HG02571 (cell line): ENCODE results near the gene CARD19.

Source experiments
- ATAC-seq: cut with Tn5 transposase; IDR thresholded peaks from one replicate; pipeline ENCODE4 v1.9.1; 2021; ENCODE audit warnings: mild to moderate bottlenecking, moderate library complexity; ENCODE audit not compliant: unreplicated experiment

Gene CARD19, protein sequence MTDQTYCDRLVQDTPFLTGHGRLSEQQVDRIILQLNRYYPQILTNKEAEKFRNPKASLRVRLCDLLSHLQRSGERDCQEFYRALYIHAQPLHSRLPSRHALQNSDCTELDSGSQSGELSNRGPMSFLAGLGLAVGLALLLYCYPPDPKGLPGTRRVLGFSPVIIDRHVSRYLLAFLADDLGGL

DNA sequence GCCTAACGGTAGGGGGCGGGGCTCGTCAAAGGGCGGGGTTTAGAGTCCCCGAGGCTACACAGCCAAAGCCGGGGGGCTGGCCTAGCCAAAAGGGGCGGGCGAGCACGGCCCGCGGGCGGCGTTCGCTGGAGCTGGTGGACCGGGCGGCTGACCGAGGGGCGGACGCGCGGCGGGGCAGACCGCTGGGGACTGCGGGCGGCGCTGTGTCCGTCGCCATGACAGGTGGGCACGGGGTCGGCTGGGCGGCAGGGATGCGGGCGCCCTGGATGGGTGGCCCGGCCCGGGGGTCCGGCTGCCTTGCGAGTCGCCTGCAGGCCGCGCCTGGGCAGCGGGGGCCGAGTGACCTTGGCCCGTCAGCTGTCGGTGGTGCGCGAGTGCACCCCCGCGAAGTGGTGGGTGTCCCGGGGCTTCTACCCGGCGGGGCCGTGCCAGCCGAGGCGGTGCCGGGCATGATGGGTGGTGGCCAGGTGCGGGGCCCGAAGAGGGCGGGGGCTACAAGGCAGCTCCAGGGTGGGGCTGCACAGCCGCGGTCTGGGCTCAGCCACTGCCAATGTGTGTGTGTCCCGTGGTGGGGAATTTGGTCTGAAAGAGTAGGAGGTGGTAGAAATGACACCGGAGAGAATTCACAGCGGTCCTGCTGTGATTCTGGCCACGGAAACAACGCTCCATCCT, at the start of gene CARD19:
TSS of gene CARD19 (plus strand) at position 87 of the 672 bp plus-strand sequence. CDS start at position 216, 129 bp downstream.
- ATAC-seq, result peak; percentile 45

DNA sequence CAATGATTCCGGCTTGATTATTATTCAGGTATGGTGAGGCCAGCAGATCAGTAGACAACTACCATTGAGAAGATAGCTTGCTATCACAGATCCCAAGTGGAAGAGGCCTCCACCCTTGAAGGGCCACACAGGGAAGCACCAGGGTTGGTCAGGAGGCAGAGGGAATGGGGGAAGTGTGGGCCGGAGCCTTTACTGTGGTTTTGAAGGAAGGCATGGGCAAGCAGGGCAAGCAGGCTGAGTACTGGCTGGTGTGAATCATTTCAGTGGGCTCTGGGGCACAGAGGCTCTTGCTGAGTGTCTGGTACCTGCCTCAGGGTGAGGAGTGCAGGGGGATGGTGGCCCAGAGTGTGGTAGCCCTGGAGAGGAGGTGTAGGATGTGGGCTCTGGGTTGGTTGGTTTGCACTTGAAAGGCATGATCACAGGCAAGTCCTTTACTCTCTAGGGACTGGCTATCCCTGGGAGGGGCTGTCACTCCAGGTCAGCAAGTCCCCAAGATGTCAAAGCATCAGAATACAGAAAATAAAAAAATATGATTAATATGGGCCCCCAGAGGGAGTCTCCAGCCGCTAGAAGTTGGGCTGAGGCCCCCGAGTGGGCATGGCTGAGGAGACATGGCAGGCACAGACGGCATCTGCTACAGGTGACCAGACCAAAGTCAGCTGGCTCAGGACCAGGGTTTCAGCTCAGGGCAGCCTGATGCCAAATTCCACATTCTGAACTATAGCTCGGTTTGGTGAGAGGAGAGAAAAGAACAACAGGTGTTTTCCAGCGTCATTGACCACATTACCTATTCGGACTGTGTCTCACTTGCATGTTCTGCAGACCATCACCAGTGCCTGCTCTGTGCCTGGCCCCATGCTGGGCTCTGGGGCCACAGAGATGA, 47.2 kb upstream of the CARD19 start:
- no peak for ATAC-seq

DNA sequence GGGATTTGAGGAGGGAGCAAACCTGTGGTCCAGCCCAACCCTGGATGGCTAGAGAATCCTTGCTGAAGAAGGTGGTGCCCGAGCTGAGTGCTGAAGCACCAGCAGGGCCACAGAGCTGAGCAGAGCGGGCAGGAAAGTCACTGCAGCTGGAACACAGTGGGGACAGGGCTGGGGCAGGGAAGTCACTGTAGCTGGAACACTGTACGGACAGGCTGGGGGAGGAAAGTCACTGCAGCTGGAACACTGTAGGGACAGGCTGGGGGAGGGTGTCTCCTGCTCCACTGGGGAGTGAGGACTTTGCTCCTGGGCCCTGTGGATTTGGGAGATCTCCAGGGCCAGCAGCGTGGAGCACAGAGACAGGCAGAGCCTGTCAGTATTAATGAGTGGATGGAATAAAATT, 46.5 kb upstream of the CARD19 start:
- ATAC-seq, result no peak

DNA sequence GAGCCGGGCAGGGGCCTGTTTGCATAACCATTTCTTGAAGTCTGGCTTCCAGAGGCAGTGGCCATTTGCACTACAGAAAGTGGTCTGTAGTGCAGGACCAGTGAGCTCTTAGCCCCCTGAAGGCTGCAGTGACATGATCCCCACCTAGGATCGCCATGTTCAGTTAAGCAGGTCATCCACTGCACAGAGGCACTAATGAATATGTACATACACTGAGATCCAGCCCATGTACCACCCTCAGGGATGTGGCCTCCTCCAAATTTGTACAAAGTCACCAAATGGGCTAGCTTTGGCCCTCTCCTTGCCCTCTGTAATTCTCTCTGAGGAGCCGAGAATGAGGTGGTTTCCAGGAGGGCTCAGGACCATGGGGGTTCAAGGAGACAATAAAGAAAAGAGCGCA, 45.8 kb upstream of the CARD19 start:
- no peak for ATAC-seq

DNA sequence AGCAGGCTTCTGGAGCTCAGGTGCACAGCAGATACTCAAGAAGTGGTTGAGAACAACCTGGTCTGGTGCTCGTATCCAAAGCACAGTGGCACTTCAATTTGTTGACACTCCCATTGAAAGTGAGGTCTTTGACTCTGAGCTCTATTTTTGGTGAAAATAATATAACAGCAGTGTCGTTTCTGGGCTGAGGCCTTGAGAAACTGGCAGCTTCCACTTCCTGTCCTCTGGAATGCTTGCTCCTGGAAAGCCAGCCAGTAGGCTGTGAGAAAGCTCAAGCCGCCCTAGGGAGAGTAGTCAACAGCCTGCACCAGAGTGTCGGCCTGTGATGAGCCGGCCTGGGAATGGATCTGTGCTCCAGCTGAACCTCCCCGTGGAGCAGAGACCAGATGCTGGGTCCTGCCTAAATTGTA, 44.3 kb upstream of the CARD19 start:
- no peak for ATAC-seq

DNA sequence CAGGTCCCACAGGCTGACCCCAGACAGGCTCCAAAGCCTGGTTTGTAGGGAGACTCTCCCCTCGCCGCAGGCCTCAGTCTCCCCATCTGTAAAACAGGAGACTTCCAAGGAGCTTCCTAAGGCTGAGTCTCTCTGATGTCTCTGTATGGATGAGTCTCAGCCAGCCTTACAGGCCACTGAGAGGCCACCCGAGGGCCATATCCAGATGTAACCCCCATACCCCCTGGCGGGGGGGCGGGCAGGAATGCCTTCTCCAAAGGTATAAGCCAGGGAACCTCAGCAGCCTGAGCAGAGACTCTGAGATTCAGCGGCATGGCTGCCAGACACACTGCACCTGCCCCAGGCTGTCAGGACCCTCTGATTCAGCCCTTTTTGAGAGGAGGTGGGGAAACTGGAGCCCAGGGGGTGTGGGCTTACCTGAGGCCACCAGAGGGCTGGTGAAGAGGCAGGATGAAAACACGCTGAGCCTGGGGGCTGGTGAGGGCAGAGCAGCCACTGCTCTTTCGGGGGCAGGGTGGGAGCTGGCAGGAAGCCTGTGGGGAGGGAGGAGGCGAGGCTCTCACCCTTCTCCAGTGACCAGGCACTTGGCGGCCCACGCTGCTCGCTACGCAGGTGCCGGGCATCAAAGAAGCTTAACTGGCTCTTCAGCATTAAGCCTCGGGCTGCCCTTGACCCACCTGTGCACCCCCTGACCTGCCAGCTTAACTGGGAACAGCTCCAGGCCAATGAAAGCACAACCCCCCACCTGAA, 43.1 kb upstream of the CARD19 start:
- ATAC-seq, result no peak

DNA sequence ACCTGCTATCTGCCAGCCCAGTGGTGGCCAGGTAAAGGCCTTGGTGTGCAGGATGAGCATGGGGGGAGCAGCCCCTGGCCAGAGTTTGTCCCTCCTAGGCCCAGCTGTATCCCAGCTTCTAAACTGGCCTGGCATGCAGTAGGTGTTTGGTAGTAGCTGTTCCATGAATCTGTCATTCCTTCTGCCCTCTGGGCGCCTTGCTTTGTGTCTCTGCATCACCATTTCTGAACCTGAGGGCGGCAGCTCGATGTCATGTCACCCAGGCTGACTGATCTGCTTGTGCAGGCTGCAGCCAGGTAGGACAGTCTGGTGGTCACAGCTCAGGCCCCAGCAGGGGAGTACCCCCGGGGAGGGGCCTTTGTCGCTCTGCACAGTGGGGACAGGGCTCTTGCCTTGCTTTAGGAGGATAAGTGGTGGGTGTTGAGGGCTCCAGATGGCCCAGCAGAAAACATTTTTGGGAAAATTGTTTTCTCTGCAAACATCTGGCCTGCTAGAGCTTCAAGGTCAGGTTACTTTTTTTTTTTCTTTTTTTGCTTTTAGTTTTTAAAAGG, 42.2 kb upstream of the CARD19 start:
- no peak for ATAC-seq

DNA sequence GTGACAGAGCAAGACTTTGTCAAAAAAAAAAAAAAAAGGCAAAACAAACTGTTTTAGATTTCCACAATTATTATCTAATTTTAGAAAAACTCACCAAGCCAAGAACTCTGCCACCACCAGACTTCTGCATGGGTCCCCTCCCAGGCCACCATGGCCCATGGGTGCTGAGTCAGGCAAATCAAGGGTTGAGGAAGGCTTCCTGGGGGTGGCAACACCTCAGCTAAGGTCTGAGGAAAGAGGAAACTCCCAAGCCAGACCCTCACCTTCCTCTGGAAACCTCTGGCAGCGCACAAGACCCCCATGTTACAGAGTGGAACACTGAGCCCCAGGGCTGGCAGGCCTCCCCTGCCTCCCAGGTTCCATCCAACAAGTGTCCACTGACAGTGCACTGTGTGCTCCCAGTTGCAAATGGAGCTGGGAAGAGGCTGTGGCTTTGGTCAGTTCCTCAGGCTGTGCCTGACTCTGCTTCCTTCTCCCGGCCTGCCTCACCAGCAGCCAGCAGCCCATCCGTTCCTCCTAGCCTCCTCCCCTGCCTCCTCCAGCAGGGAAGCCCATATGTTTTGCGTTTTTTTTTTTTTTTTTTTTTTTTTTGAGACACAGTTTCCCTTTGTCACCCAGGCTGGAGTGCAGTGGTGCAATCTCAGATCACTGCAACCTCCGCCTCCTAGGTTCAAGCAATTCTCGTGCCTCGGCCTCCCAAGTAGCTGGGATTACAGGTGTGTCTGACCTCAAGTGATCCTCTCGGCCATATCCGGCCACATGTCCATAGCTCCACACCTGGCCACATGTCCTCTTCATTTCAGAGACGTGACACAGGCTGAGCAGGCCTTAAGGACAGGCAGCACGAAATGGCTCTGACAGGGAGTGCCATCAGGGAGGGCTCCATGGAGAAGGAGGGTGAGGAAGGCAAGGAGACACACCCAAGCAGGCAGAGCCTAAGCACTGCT, 41.0 kb upstream of the CARD19 start:
- ATAC-seq, result no peak

DNA sequence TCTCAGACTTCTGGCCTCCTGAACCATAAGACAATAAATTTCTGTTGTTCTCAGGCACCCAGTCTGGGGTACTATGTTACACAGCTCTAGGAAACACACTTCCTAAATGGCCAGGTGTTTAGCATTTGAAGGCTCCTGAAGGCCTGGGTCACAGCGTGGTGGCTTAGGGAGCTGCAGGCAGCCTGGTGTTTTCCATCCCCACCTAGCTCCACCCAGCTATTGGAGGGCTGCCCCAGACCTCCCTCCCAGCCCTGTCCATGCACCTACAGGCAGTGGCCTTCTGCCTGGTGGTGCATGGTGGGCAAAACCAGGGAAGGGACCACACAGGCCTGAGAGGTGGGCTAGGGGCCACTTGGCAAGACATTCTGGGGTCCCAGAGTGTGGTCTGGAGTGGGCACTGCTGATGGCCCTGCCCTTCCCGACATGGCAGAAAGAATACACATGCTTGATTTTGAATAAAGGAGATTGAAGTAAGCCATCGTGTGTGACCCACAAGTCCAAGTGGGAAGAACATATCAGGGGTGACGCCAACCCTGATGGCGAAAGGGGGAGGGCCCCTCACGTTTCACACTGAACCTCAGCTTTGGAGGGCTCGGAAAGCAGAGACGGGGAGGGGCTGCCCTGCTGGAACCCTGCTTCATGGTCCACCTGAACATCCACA, 38.8 kb upstream of the CARD19 start:
- no peak for ATAC-seq

DNA sequence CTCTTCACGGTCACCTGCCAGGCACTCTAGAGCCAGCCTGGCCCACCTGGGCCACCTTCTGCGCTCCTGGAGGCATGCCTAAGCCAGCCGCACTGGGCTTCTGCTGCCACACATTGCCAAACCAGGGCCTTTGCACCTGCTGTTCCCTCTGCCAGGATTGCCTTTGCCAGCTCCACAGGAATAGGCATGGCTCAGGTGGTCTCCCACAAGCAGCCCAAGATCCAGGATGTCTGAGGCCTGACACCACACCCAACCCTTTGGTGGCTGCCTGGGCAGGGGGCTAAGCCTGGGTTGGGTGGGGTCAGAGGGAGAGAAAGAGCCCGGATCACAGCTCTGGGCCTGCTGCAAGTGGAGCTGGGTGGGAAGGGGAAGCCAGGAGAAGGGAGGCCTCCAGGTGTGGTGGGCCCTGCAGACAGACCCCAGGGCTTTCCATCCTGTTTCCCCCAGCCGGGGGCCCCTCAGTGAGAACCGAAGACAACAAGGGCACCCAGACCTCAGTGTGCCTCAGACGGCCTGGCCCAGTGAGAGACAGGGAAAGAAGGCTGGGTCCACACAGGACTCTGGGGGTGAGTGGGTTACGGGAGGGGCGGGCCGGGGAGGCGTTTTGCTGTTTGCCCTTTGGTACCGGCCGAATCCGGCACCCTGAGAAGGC, 38.2 kb upstream of the CARD19 start:
- no peak for ATAC-seq

DNA sequence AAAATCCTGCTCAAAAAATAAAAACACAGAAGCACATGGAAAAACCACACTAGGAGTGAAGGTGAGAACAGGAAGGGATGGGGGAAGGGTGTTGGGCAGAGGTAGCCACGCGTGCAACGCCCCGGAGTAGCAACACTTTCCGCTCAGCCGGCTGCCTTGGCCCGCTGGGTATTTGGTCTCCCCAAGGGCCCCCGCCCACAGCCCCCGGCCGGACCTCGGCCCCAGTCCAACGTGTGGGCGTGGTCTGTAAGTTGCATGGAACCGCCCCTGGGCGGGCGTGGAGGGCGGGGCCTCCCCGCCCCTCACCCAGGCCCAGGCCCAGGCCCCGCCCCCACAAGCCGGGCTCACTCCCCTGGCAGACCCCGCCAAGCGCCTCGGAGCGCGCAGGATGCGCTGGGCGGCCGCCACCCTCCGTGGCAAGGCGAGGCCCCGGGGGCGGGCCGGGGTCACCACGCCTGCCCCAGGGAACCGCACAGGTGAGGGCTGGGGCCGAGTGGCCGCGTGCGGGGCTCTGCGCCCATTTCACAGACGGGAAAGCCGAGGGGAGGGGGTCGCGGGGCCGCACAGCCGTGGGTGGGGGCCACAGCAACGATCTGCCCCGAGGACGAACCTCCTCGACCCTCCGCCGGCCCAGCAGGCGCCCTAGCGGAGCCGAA, 37.5 kb upstream of the CARD19 start, which contains the start of gene SUSD3:
TSS of gene SUSD3 (plus strand) at position 347 of the 656 bp plus-strand sequence. CDS start at position 389, 42 bp downstream.
- peak; percentile 46 for ATAC-seq

DNA sequence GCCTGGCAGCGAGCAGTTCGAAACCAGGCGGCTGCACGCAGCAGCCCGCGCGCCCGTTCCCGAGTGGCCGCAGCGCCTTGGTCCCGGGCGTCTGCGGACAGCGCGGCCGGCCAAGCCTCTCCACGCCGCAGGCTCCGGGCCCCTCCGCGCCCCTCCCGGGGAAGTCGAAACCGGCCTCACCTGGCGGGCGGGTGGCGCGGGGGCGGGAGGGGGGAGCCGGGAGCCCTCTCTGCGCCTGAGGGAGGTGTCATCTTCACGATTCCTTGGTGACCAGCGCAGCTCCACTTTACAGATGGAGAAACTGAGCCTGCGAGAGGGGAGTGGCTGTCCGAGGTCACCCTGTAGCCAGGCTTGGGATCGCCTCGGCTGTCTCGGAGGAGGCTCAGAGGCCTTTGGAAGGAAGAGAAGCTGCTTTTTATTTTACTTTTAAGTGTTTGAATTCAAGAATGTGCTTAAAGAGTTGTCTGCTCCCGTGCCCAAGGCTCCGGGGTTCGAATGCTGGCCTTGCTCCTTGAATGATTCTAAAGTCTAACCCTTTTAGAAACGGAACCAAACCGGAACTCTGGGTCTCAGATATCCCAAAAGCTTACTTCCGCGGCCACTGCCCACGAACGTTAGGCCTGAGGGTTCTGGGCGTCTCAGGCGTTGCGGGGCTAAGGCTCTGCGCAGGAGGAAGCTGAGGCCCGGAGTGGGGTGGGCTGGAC, 36.9 kb upstream of the CARD19 start:
- peak; percentile 25 for ATAC-seq

DNA sequence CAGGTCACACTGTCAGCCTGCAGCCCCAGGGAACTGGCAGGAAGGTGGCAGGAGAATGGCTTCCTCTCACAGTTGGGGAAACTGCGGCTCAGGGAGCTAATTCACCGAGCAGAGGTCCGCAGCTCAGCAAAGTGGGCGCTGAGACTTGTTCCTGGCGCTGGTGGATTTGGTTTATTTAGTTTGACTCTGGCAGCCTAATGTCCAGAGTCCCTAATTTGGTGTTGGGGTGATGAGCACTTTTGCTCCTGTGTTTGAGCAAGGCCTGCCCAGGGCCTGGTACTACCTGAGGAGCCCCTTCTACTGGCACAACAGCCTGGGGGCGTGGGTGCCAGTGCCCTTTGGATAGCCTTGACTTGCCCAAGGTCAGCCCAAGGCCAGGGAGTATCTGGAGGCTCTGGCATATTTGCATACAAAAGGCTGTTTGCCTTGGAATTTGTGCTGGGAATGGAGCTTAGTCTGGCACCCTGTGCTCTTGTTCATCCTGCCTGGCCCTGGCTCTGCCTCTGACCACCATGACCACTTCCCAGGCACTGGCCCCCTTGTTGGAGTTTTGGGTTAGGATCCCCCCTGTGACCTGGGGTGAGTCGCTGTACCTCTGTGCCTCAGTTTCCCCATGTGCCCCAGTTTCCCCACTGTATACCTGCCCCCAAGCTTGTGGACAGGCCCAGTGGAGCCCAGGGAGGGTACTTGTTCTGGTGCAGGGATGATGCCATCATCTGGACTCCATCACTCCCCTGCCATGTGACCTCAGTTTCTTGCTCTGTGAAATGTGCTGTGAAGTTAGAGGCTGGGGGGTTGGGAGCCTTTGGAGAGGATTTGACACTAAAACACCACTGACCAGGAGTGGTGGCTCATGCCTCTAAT, 36.1 kb upstream of the CARD19 start:
- no peak for ATAC-seq

DNA sequence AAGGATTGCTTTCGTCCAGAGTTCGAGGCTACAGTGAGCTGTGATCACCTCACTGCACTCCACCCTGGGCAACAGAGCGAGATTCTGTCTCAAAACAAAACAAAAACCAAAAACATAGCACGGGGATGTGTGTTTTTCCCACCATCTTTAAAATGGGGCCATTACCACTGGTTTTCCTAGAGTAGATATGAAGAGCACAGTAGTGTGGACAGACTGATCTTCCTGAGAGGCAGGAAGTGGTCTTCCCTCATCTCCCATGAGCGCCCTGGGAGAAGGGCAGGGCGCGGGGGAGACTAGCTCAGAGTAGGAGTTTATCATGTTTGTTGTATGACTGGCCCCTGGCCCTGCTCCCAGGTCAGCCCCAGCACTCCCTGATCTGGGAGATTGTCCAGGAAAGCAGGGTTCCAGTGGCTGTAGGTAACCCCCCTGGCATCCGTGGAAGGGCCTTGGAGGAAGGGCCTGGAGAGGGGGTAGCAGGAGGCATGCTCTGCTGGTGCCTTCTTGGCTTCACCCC, 35.2 kb upstream of the CARD19 start:
- ATAC-seq, result no peak

DNA sequence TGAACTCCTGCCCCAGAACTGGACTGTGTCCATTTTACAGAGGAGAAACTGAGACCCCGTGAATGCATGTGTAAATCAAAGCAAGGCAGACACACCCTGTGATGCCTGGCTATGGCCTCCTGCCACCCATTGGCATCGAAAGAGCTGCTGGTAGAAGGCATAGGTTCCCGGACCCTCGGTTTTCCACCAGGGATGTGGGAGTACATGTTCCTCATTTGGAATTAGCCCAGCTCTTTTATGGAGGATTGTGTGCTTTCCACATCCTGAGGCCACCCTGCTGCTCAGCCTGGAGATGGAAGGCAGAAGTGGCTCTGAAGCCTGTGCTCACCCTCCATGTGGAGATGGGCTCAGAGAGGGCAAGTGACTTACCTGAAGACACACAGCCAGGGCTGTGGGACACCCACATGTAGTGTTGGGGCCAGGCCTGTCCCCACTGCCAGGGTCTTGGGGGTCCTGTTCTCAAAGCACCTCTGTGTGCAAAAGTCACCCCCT, 34.7 kb upstream of the CARD19 start:
- ATAC-seq, result no peak
